ENCODE results near the gene PLA2G2F. TPM values are rescaled to one million over a fixed set of nuclear protein-coding genes. Genes with fewer than 3 reads are reported as not detected.

The PLA2G2F gene
- total and polyA plus RNA-seq, 7 donors = 0.60 to 0.80 TPM; not detected in 5

DNA sequence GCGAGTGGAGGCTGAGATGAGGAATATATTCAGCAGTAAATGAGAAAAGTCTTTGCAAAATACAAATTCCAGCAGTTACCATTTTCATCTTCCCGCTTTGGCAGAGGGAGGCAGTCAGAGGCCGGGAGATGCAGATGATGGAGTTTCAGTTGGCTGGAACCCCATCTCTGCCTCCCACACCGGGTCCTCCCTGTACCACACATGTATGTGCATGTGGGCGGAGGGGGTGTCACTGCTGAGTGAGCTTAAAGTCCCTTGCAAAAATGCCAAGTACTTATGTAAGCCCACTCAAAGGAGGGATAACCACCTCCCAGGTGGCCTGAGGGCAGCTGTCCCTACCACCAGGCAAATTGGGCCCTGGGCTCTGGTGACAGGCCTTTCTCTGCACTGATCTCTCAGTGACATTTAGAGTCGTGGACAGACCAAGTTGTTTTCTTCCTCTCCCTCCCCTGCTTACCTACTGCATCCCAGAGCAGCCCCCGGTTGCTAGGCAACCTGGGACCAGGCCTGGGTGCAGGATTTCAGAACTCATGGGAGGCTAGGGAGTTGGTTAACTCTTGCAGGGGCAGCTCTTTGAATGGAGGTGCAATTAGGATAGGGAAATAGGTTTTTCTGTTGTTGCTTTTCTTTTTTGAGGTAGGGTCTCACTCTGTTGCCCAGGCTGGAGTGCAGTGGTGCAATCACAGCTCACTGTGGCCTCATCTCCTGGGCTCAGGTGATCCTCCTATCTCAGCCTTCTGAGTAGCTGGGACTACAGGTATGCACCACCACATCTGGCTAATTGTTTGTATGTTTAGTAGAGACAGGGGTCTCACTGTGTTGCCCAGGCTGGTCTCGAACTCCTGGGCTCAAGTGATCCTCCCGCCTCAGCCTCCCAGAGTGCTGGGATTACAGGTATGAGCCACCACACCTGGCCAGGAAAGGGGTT lies 29.7 kb downstream of the PLA2G2F start:
- peaks cover 0 to 47% (median 29%) of the 10 kb centered on the region in 4 donors for H3K4me1 ChIP-seq
- peaks cover 0 to 7% (median 0%) of the 10 kb centered on the region in 4 donors for H3K36me3 ChIP-seq
- H3K9me3 ChIP-seq = no peaks in the 10 kb centered on the region
- intact Hi-C loops (cut with DNase I) = no loop called here
- H3K27ac ChIP-seq = peak overlapping the region in 1 of 4 donors; percentile 20
- DNase-seq = no peak
- no peaks in the 10 kb centered on the region for H3K27me3 ChIP-seq
- 83 to 87% methylated on average over 9 of the region's 9 CpGs for WGBS, 2 donors
- H3K4me3 ChIP-seq = no peak overlapping the region
- TF ChIP-seq POLR2AphosphoS5 (IDR thresholded peaks at IDR 0.05) = no peak
- TF ChIP-seq, protein P1, sequence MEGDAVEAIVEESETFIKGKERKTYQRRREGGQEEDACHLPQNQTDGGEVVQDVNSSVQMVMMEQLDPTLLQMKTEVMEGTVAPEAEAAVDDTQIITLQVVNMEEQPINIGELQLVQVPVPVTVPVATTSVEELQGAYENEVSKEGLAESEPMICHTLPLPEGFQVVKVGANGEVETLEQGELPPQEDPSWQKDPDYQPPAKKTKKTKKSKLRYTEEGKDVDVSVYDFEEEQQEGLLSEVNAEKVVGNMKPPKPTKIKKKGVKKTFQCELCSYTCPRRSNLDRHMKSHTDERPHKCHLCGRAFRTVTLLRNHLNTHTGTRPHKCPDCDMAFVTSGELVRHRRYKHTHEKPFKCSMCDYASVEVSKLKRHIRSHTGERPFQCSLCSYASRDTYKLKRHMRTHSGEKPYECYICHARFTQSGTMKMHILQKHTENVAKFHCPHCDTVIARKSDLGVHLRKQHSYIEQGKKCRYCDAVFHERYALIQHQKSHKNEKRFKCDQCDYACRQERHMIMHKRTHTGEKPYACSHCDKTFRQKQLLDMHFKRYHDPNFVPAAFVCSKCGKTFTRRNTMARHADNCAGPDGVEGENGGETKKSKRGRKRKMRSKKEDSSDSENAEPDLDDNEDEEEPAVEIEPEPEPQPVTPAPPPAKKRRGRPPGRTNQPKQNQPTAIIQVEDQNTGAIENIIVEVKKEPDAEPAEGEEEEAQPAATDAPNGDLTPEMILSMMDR (IDR thresholded peaks at IDR 0.05) = no peak
- no peak for TF ChIP-seq EP300 (IDR thresholded peaks at IDR 0.05)
- TF ChIP-seq POLR2A (IDR thresholded peaks at IDR 0.05) = no peak

DNA sequence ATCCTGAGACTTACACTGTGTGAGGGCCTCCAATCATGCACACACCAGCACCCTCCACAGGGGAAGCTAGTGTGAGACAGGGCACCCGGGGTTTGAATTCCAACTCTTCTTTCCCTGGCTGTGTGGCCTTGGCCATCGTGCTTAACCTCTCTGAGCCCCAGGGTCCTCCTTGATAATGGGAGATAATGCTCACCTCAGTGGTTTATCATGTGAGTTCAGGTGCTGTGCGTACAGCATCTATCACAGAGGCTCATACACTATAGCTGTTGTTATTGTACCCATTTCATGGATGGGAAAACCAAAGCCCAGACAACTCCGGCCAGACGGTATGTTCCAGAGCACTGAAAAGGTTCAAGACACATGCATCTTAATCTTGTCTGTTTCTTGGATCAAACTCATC lies 30.8 kb downstream of the PLA2G2F start:
- Histone ChIP-seq H3K9me3 (no peaks in the 10 kb centered on the region), H3K27me3 (no peaks in the 10 kb centered on the region), H3K36me3 (peaks cover 0 to 7% (median 0%) of the 10 kb centered on the region in 4 donors), H3K4me3 (no peak overlapping the region), H3K4me1 (peaks cover 0 to 47% (median 25%) of the 10 kb centered on the region in 4 donors), H3K27ac (no peak overlapping the region)
- no peak for DNase-seq
- TF ChIP-seq, protein P1 (IDR thresholded peaks at IDR 0.05) = no peak
- no peak for TF ChIP-seq EP300 (IDR thresholded peaks at IDR 0.05)
- TF ChIP-seq POLR2AphosphoS5 (IDR thresholded peaks at IDR 0.05) = no peak
- no peak for TF ChIP-seq POLR2A (IDR thresholded peaks at IDR 0.05)
- intact Hi-C loops (cut with DNase I) = no loop called here
- WGBS, 2 donors = 92 to 94% methylated on average over 5 of the region's 5 CpGs

DNA sequence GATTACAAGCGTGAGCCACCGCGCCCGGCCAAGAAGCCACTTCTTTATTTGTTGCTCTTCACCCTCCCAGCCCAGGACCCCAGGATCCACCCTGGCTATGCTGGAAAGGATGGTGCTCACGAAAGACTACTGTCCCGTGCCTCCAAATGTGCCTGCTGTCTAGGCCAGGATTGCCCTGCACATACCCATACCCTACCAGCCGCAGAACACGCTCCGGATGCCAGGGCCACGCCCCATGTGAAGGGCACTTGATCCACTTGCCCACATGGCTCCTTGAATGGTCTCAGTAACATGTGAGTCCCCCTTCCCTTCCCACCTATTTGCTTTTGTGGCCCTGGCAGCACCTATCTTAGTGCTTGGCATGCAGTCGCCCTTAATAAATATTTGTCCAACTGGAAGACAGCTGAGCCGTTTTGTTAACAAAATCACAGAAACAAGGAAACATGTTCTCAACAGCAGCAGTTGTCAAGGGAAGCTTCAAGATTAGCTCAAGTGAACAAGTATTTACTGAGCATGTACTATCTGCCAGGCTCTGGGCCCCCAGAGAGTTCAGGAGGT lies 33.0 kb downstream of the PLA2G2F start:
- DNase-seq = no peak
- intact Hi-C loops (cut with DNase I) = no loop called here

DNA sequence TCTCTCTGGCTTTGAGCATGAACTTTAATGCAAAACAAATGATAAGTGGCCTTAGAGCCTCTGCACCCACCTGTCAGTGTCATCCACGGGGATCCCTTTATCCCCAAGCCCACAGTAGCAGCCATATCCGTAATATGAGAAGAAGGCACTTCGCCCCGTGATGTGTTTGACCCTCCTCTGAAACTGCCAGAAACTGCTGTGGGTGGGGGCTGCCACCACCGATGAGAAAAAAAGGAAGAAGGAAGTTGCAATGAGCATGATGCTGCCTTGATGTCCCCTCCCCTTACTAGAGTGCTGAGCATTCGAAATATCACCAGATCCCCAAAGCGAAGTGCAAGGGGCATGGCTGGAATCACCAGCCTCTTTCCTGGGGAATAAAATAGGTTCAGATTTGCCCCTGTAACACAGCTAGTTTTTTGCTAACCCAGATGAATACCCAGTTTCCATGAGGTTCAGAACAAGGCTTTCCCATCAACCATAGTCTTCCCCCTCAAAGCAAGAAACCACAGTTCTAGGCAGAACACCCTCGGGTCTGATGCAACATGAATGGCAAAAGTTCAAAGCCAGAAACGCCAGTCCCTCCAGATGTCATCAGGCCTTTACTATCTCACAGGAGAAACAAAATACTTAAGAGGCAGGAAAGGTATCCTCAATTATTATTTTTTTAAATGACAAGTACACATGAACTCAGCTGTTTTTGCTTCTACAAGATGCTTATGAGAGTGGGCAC lies 36.0 kb downstream of the PLA2G2F start:
- peaks cover 0 to 7% (median 0%) of the 10 kb centered on the region in 4 donors for H3K36me3 ChIP-seq
- TF ChIP-seq, protein P1 (IDR thresholded peaks at IDR 0.05) = no peak
- no peak for TF ChIP-seq POLR2AphosphoS5 (IDR thresholded peaks at IDR 0.05)
- H3K27me3 ChIP-seq = no peaks in the 10 kb centered on the region
- 61 to 80% methylated on average over 9 of the region's 9 CpGs for WGBS, 2 donors
- H3K27ac ChIP-seq = peak overlapping the region in 3 of 4 donors; percentile 57 to 99 (median 80)
- intact Hi-C loops (cut with DNase I) = no loop called here
- no peak overlapping the region for H3K4me3 ChIP-seq
- peaks cover 0 to 50% (median 28%) of the 10 kb centered on the region in 4 donors for H3K4me1 ChIP-seq
- no peak for DNase-seq
- H3K9me3 ChIP-seq = no peaks in the 10 kb centered on the region

More for the DNA sequence above, 33.0 kb downstream of the PLA2G2F start:
- H3K27me3 ChIP-seq = no peaks in the 10 kb centered on the region
- TF ChIP-seq, protein P1 (IDR thresholded peaks at IDR 0.05) = no peak
- TF ChIP-seq EP300 (IDR thresholded peaks at IDR 0.05) (no peak), POLR2AphosphoS5 (IDR thresholded peaks at IDR 0.05) (no peak), POLR2A (IDR thresholded peaks at IDR 0.05) (no peak)
- no peak overlapping the region for H3K27ac ChIP-seq
- H3K4me3 ChIP-seq = no peak overlapping the region
- H3K9me3 ChIP-seq = no peaks in the 10 kb centered on the region
- 77 to 86% methylated on average over 12 of the region's 12 CpGs for WGBS, 2 donors
- H3K36me3 ChIP-seq = peaks cover 0 to 7% (median 0%) of the 10 kb centered on the region in 4 donors
- H3K4me1 ChIP-seq = peaks cover 0 to 36% (median 7%) of the 10 kb centered on the region in 4 donors
